ENCODE results near the gene NCOR2. TPM values are rescaled to one million over a fixed set of nuclear protein-coding genes. Genes with fewer than 3 reads are reported as not detected.
A peak's percentile ranks its signal among the peaks of the same experiment; 100 is the strongest.

NCOR2 gene
- total and polyA plus RNA-seq, 2 of the 4 experiments (the other 2 are of a cell fraction) = 12.9 to 40.8 TPM

DNA sequence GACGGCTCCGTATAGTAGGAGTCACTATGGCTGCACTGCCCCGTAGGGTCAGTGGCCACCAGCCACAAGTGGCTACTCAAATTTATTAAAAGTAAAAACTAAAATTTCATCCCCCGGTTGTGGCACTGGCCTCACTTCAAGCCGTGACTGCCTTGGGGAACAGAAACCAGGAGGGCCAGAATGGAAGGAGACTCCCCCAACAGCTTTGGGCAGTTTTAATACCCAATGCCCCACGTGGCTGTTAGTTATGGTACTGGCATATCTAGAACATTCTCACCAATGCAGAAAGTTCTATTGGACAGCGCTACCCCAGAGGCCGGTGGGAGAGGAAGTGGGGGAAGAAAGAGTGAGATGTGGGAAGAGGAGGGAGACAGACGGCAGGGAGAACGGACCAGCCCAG is 6.2 kb downstream of the NCOR2 start:
- Histone ChIP-seq H2BK15ac (ENCODE audit: low read depth, low read length) (no peak overlapping the region), H3K23ac (ENCODE audit: low read depth, low read length) (no peak overlapping the region; the same call in 1 of the 2 replicates), H3K4me2 (ENCODE audit: low read depth, low read length) (no peak overlapping the region), H4K5ac (ENCODE audit: low read depth, low read length) (no peak overlapping the region), H3K9me3 (ENCODE audit: control insufficient read depth, insufficient read depth, low read length) (no peaks in the 10 kb centered on the region), H2AK9ac (replicated peaks; ENCODE audit: low read depth, low read length, poor library complexity) (no peak overlapping the region), H4K91ac (ENCODE audit: insufficient read depth, low read depth, low read length) (no peak overlapping the region), H4K8ac (ENCODE audit: low read depth in 2 of 2, low read length in 2 of 2) (no peak overlapping the region), H3K18ac (ENCODE audit: low read depth, low read length) (no peak overlapping the region), H4K20me1 (ENCODE audit: insufficient read depth, low read length) (peaks cover 99% of the 10 kb centered on the region), H3K9ac (ENCODE audit: low read depth, low read length) (no peak overlapping the region), H3K4me1 (ENCODE audit: control insufficient read depth, insufficient read depth, low read length) (peaks cover 21% of the 10 kb centered on the region; the same call in 1 of the 2 replicates), H3K27me3 (ENCODE audit: control insufficient read depth, insufficient read depth, low read length) (no peaks in the 10 kb centered on the region), H2AK5ac (ENCODE audit: low read depth, low read length) (0 out of 2 replicates have a peak overlapping the region, but pooled peaks have one; percentile 8), H3K4ac (ENCODE audit: low read depth, low read length) (no peak overlapping the region), H3K9me1 (ENCODE audit: insufficient read depth, low read length) (peaks cover 12% of the 10 kb centered on the region; the same call in 1 of the 2 replicates), H3K36me3 (ENCODE audit: control insufficient read depth, insufficient read depth, low read length) (no peaks in the 10 kb centered on the region), H3K27ac (ENCODE audit: insufficient read depth, low read length) (no peak overlapping the region), H2BK20ac (ENCODE audit: low read depth, low read length) (no peak overlapping the region), H2AFZ (replicated peaks; ENCODE audit: low read length, poor library complexity) (no peak overlapping the region), H3K56ac (ENCODE audit: extremely low read depth, insufficient read depth, low read length) (no peak overlapping the region), H2BK120ac (ENCODE audit: low read depth, low read length) (no peak overlapping the region), H3K79me1 (ENCODE audit: low read depth in 1 of 2, low read length in 2 of 2) (peaks cover 17 to 89% of the 10 kb centered on the region in 2 experiments), H2BK5ac (ENCODE audit: low read depth, low read length, poor library complexity, severe bottlenecking) (no peak overlapping the region), H3K4me3 (ENCODE audit: insufficient read depth, low read depth, low read length) (no peak overlapping the region), H3K14ac (replicated peaks; ENCODE audit: low read depth, low read length) (no peak overlapping the region)
- in situ Hi-C loops (cut with MboI; ENCODE audit: low sequenced_read_pairs) (loop anchor here (10.0 kb wide), 1 partner anchor 176 kb away; no protein-coding TSS in a partner anchor), intact Hi-C loops (cut with micrococcal nuclease) (no loop called here), dilution Hi-C loops (cut with HindIII; ENCODE audit: low sequenced_read_pairs, unreplicated experiment) (no loop called here)
- WGBS, 2 experiments (ENCODE audit: extremely low coverage in 2 of 2, insufficient read length in 1 of 2) = 85% methylated on average over 2 of the region's 10 CpGs; no CpG with 5 or more reads in 1 of the 2 experiments
- DNase-seq = no peak
- ChIA-PET CTCF (no interaction called here), POLR2A (ENCODE audit: unreplicated experiment) (no interaction called here)
- ATAC-seq (ENCODE audit: low read depth) = no peak
- no TSS peak for BruUV-seq (replicated peaks)
- TF ChIP-seq MAZ (IDR thresholded peaks at IDR 0.05; ENCODE audit: borderline replicate concordance, low read depth, low read length) = no peak
- no peak for TF ChIP-seq RCOR1 (IDR thresholded peaks at IDR 0.05; ENCODE audit: insufficient replicate concordance, low read length)
- TF ChIP-seq CEBPB (IDR thresholded peaks at IDR 0.05; ENCODE audit: low read depth, low read length) = no peak
- TF ChIP-seq MAFK (IDR thresholded peaks at IDR 0.05; ENCODE audit: low read depth, low read length) = no peak

Measured in IMR-90 (cell line).